Measurements from ENCODE around the gene DTX3. TPM values are rescaled to one million over a fixed set of nuclear protein-coding genes. Genes with fewer than 3 reads are reported as not detected.
"Not testable (repeated sequence)": the region's sequence is repeated elsewhere in the genome, so short reads cannot be mapped to it uniquely, and the experiment has no call there.

The DTX3 gene
- total RNA-seq, 1 donor from 2014 or later: 19.2 TPM

DNA sequence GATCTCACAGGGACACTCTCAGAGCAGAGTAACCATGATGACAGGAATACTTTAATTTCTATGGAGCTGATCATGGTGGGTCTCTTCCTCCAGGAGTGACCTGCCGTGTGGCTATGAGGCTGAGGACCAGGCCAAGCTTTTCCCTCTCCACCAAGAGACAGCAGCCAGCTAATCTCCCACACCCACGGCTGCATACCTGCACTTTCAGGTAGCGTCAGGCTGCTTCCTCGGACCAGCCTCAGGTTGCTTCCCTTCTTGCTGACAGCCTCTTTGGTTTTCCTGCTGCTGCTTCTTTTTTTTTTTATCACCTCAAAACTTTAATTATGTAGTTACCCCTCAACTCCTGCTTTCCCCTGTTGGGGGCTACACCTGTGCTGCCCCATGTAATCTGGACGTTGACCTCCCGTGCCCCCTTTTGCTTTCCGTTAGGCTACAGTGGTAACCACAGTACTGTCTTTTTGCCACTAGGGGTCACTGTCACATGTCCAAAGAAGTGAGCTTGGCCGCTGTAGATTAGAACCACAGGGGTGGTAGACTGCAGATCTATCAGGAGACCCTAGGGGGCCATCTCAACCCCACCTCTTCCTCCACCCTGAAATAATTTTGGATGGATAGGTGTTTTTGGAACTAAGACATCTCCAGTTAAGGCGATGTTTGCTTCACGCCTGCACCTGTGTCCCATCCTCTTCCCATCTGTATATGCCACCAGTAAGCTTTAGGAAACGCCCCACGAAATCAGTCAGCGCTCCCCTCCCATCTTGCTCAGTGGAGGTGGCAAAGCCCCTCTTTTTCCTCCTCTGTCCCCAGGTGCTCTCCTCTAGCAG, 21.4 kb upstream of the DTX3 start:
- peak; percentile 90 for DNase-seq

DNA sequence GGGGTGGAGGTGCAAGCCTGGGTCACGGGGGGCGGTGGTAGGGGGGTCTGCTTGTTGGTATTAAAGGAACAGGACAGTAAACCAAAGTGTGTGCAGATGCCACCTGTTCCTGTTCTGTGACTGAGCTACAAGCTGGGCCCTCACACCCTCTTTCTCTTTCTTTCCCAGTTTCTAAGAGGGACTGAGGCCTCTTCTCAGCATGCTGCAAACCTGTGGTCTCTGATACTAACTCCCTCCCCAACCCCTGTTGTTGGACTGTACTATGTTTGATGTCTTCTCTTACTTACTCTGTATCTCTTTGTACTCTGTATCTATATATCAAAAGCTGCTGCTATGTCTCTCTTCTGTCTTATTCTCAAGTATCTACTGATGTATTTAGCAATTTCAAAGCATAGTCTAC, 20.6 kb upstream of the DTX3 start:
- no peak for DNase-seq

DNA sequence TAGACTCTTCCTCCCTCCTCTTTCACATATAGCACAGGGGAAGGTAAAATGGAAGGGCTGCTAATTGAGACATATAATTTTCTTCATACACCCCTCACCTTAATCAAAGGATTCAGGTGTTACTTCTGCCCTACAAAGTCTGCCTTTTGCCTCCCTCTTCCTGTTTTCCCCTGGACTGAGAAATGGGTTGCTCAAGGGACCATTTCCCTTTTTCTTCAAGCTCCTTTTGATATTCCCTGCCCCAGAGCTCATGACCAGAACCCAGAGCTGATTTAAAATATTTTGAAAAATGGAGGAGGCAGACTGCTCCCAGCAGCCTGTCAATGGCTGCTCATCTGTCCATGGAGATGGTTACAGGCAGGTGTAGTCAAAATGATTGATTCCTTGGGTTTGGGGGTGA, 19.9 kb upstream of the DTX3 start:
- no peak for DNase-seq

DNA sequence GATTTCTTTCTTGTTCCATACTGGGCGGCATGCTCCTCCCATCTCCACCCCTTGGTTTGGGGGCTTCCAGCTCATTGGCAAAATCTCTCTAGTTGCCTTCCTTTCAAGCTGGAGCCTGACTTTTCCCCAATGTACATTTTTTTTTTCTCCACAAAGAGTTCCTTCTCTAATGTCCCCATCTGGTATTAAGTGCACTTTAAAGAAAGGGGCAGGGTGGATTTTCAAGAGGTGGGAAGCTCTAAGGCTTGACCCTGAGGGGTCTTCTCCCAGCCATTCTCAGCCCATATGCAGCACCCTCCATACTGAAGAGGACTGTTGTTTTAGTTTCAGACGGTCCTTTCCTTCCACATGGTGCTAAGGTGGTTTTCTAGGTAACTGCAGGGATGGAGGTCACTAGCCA, 19.5 kb upstream of the DTX3 start:
- no peak for DNase-seq

DNA sequence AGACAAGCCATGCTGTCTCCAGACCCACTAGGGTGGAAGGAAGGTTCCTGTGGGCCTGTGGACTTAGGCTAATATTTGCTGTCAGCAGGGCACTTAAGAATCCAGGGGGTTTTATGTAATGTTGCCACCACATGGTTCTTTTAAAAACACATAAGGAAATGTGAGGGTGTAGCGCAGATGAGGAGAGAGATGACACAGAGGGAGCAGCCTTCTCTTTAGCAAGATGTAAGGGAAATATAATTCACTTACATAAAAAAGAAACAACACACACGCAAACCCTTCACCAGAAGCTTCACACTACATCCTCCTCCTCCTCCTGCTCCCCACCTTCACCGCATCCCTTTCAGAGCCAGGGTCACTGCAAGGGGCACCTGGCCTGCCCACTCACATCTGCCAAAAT, 18.5 kb upstream of the DTX3 start:
- no peak for DNase-seq

DNA sequence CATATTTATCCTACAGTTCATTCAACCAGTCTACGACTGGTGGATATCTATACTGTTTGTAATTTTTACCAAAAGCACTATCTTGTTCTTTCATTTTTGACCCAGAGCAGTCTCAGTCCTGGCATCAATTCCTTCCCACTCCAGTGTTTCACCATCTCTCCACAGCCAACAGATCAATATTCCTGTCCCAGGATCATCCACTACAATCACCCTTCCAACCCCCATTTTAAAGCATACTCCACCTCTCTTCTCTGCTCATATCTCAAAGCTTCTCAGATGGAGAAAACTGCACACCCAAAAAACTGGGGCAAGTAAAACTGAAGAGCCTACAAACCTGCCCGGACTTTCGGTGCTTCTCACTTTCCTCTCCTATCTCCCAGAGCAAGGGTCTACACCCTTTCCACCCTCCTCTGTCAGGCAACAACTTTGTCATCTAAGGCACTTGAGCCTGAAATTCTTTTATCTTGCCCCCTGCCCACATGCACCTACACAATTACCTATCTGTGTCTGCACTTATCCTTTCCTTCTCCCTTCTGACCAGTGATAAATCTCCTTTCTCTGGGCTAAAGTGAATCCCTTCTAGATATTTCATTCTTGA, 17.7 kb upstream of the DTX3 start:
- no peak for DNase-seq

DNA sequence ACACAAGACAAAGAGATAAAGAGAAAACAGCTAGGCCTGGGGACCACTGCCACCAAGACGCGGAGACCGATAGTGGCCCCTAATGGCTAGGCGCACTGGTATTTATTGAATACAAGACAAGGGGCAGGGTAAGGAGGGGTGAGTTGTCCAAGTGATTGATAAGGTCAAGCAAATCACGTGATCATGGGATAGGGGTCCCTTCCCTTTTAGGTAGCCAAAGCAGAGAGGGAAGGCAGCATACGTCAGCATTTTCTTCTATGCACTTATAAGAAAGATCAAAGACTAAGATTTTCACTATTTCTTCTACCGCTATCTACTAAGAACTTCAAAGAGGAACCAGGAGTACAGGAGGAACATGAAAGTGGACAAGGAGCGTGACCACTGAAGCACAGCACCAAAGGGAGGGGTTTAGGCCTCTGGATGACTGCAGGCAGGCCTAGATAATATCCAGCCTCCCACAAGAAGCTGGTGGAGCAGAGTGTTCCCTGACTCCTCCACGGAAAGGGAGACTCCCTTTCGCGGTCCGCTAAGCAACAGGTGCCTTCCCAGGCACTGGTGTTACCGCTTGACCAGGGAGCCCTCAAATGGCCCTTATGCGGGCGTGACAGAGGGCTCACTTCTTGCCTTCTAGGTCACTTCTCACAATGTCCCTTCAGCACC, 15.5 kb upstream of the DTX3 start:
- not testable (repeated sequence) for DNase-seq

DNA sequence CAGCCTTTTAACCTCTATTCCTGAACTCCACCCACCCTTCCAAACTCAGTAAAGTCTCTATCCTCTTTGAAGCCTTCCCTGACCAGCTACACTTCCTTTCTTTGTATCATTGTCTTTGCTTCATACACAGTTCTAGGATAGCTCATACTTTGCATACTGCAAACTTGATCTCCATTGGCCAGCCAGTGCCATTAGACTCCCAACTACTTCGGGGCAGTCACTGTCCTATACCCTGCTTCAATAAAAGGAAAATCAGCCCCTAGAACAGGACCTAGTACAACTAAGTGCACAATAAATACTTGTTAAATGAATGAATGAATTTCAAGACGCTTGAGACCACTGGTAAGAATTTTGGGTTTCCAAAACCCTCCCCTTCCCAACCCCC, 14.2 kb upstream of the DTX3 start:
- no peak for DNase-seq

DNA sequence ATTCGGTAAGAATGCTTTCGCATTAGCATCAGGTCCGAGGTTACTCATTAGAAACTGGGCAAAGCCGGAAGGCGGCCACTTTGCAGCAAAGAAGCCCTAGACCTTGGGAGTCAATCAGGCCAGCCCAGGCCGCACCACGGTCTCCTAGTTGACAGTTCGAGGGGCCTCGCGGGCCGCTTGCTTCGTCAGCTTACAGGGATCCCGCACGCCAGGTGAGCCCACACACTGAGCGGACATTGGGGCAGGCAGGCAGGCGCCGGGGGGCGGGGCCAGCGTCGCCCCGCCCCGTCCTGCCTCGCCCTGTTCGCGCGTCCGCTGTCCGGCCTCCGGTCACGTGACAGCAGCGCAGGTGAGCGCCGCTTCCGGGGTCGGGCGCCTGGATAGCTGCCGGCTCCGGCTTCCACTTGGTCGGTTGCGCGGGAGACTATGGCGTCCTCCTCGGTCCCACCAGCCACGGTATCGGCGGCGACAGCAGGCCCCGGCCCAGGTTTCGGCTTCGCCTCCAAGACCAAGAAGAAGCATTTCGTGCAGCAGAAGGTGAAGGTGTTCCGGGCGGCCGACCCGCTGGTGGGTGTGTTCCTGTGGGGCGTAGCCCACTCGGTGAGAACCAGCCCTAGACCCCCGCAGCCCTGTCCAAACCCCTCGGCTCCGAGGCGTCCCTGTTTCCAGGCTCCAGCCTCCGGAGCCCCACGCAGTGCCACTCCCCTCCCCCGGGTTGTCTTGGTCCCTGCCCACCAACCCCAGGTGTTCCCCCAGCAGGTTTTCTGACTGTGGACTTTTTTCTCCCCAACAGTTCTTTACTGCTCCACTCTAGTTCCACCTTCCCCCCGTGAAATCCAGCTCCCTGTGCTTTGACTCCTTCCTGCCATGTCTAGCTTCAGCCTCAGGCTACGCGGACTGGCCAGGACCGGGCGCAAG, 13.5 kb upstream of the DTX3 start, which contains the start of gene PIP4K2C:
Gene PIP4K2C (plus strand): TSS at position 329 of the 918 bp plus-strand sequence. CDS start 98 bp downstream, at position 427.
- DNase-seq: peak; percentile 81

DNA sequence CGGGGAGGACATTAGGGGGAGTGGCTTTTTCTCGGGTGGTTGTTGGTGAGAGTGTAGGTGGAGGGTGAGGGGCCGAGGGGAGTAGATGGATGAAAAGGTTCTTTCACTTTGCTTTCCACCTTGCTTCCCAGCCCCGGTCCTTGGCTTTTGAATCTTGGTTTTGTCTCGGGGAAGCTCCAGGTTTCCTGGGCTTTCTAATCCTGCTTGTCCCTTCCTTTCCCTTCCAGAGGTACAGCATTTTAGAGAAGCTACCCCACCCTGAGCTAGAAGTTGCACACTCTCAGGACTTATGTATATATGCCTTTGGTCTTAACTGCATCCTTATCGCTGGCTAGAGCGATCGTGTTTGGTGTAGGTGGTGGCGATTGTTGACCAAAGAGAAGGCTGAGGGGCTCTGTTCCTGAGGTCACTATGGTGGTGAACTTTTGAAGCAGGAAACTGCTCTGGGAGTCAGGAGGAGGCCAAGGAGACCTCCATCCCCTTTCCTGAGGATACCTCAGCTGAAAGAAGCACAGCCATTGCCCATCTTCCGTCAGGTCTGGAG, 12.8 kb upstream of the DTX3 start:
- no peak for DNase-seq

DNA sequence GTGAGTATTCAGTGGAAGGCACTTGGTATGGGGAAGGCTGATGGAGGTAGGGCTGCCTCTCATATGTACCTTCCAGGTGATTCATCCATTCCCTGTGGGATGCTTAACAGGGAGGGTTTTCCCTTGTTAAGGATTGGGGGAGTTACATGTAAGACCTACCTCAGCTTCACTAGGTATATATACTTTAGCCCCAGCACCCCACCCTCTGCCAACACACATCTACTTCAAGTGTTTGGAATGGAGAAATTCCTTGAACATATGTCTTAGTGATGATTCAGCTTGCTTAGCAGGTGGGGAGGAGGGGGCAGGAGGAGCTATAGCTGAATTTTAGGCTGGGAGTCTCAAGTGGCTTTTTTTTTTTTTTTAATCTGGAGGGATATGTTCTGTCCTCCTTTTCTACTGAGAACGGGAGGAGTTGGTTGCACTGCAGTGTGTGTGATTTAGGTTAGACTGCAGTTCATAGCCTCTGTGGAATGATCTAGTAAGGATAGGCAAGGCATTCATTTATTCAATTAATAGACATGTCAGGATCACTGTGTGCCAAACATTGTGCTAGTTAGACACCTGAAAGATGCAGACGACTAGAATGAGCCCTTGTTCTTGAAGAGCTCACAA, 12.0 kb upstream of the DTX3 start:
- DNase-seq: no peak

DNA sequence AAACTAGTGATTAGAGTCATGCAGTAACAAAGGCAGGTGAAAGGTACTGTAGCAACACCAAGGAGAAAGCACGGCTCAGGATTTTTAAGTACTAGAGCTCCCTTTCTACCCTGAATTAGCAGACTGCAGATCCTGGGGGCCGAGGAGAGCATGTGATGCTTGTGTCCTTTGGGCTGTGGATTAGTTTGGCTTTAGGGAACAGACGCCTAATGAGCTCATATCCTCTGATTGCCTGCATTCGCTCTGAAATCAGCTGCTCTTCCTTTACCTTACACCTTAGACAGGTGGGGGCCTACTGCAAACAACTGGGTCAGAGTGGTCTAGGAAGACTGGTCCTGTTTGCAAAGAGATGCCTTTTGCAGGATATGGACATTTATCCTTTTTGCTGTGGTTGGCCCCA, 11.4 kb upstream of the DTX3 start:
- DNase-seq: no peak

DNA sequence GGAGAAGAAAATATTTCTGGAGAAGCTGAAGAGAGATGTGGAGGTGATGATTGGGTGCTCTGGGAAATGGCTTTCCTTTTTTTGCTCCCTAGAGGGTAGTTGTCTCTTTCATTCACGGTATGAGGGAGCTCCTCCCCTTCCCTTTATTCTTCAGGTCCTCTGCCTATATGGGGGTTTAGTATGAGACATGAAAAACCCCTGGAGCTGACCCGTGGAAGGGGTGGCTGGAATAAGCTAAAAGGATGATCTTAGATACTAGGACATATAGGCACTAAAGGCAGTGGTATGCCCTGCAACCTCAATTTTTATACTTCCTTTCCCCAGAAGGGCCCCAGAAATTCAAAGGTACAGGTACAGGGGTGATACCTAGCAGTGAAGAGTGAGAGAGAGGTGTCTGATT, 4.2 kb upstream of the DTX3 start:
- no peak for DNase-seq

DNA sequence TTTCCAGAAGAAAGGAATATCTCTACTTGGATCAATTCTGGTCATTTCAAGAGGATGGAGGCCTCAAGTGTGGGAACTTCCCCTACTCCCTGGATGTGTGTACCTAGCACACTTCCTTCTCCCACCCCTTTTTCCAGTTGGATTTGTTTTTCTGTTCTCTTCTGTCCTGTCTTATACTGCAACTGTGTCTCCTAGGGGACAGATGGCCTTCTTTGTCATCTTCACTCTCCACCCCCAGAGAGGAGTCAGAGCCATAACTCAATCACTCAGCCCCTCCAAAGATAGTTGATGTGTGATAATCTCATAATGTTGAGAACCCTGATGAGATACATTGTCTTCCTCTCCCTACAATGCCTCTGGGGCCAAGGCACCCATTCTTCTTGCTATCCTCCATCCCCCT, 2.1 kb upstream of the DTX3 start:
- DNase-seq: no peak

DNA sequence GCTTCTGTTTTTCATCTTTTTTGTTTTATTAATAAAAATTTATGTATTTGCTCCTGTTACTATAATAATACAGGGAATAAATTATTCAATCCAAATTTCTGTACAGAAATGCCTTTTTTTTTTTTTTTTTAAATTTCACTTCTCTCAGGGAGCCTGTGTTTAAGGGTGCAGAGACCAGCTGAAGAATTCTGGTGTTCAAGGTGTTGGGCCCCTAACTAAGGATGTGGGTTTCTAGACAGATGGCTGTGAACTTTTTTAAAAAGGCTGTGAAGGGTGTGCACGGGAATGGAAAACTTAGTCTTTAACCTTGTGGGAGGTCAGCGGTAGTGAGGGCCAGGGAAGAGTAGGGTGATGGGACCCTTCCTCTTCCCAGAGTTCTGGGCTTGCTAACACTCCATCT, 1.3 kb upstream of the DTX3 start:
- no peak for DNase-seq

DNA sequence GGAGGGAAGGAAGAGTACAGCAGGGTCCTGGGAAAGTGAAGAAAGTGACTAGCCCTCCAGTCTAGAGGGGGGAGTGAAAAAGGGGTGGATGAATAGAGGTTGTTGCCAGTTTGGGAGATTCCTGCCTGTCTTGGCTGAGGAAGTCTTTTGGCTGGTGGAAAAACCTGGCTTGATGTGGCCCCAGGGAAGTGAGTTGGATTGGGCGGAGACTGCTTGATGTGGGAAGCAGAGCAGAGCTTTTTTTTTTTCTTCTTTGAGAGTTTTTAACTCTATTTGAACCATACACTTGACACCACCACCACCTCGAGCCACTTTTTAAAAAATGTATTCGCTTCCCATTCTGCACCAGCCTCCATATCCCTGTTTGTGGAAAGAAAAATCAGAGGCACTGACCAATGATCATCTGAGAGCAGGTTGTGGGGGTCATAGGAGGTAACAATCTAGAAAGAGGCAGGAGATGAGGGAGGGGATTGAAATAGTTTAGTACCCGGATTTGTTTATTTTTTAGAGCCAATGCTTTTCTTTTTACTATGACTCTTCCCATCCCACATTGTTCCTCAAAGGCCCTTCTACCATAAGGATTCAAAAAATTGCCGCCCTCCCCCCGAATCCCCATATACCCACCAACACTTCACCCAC, 690 bp upstream of the DTX3 start:
- DNase-seq: peak; percentile 86

DNA sequence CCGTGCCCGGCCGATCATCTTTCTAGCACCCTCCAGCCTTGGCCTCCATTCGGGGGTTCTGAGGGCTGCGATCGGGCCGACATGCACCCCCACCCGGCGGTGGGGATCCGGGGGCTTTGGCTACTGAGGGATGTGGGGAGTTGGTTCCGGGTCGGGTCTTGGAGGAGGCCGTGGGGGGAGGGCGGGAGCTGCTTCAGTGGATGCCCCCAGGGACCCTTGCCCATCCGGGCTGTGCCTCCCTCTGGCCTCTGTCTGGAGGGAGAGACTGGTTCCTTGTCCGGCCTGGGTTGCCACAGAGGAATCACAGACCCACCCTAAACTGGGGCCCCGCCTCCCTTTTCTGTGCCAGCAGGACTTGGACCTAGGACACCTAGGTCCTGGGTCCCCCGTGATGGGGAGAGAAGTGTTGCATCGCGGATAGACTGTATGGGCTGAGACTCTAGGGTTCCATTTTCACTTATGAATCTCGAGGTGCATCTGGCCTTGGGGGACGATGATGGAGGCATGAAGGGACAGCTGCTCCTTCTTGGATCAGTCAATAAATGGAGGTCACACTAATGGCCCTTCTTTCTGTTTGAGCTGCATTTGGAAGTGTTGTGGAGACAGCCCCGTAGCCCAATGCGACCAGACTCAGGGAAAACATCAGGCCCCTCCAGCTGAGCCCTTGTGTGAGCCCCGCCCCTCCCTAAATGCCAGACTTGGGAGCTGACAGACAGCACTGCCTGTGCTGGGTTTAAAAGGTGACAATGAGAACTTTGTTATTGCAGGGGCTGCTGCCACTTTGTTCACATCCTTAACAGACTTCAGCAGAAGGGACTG, 577 bp downstream of the DTX3 start:
- peak; percentile 85 for DNase-seq

DNA sequence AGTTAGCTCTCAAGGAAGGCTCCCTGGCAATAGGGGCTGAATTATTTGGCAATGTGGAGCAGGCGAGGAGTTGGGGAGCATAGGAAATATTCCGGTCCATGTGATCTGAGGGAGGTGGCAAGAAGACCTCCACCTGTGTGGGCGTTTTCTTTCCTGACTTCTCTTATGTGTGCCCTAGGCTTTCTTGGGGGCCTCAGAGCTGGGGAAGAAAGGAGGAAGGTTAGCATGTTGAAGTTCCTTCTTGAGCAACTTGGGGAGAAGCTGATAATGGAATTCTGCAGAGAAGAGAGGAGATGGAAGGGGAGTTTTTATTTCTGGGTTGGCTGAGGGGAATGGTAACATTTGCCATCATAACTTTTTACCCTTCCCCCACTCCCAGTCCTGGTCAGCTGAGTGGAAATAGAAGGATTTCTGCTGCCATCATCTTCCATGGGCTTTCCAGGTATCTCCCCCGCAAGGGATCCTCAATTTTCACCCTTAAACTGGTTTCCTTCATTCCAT, 1.2 kb downstream of the DTX3 start:
- no peak for DNase-seq

DNA sequence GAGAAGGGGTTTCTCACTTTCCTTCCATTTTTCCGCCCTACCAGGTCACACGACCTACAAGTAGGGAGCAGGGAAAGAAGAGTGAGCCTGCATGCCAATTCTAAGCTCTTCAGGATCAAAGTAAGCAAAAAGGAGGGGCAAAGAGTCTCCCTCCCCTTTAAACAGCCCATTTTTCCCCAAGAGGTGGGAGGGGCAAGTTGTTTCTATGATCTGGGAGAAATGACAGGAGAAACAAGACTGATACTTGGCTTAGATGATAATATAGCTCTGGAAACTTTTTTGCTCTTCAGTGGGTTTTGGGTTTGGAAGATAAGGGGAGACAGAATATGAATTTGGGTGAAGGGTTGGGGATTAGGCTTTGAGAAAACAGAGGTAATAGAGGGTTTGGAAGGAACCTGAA, 1.8 kb downstream of the DTX3 start:
- no peak for DNase-seq

DNA sequence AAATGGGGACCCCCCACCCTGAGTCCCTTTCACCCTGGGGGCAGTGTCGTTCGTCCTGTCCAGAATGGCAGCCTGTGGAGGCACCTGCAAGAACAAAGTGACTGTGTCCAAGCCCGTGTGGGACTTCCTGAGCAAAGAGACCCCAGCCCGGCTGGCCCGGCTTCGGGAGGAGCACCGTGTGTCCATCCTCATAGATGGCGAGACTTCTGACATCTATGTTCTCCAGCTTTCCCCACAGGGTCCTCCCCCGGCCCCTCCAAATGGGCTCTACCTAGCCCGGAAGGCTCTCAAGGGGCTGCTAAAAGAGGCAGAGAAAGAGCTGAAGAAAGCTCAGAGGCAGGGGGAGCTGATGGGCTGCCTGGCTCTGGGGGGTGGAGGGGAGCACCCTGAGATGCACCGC, 2.2 kb downstream of the DTX3 start:
- no peak for DNase-seq
